ENCODE data around the gene CNPY1. TPM values are rescaled to one million over a fixed set of nuclear protein-coding genes. Genes with fewer than 3 reads are reported as not detected.

Gene CNPY1
- total RNA-seq, 1 donor from 2014 or later = not detected

DNA sequence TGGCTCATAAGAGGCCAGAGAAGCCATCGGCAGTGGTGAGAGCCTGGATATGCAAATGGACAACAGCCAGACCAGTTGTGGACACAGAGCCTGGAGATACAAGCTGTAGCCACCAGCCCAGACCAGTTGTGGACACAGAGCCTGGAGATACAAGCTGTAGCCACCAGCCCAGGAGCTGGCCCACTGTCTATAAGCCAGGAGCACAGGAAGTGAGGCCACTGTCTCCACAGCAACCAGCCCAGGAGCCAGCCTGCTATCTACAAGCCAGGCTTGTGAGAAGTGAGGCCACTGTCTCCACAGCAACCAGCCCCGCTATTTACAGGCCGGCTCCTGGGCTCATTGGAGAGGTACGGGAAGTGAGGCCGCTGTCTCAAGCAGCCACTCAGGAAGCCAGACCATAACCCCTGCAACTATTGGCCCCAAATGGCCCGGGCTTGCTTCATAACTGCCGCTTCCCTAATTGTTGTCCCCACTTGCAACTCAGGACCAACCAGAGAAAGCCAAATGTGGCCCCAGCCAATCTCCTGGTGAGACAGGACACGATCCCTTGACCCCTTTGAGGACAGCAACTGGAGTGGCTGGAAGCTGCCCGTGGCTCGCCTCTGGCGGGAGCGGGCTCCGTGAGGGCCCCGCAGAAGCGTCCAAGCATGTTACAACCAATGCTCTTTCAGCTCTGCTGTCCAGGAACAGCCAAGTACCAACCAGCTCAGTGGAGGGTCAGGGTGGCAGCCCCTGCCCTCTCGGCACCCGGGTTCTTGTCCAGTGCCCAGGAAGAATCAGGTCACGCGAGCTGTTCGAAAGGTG is 44.1 kb upstream of the CNPY1 start:
- H3K4me1 Mint-ChIP-seq (ENCODE audit: unreplicated experiment) = no peaks in the 10 kb centered on the region
- no peaks in the 10 kb centered on the region for H3K9me3 Mint-ChIP-seq
- H3K27ac Mint-ChIP-seq = no peak overlapping the region
- TF ChIP-seq, protein P1, sequence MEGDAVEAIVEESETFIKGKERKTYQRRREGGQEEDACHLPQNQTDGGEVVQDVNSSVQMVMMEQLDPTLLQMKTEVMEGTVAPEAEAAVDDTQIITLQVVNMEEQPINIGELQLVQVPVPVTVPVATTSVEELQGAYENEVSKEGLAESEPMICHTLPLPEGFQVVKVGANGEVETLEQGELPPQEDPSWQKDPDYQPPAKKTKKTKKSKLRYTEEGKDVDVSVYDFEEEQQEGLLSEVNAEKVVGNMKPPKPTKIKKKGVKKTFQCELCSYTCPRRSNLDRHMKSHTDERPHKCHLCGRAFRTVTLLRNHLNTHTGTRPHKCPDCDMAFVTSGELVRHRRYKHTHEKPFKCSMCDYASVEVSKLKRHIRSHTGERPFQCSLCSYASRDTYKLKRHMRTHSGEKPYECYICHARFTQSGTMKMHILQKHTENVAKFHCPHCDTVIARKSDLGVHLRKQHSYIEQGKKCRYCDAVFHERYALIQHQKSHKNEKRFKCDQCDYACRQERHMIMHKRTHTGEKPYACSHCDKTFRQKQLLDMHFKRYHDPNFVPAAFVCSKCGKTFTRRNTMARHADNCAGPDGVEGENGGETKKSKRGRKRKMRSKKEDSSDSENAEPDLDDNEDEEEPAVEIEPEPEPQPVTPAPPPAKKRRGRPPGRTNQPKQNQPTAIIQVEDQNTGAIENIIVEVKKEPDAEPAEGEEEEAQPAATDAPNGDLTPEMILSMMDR (conservative IDR thresholded peaks at IDR 0.05) = no peak
- H3K36me3 Mint-ChIP-seq = no peaks in the 10 kb centered on the region
- no peak for DNase-seq (ENCODE audit: extremely low spot score, unreplicated experiment)
- H3K27me3 Mint-ChIP-seq = peaks cover 13% of the 10 kb centered on the region
- no peak overlapping the region for H3K4me3 Mint-ChIP-seq

- DNase-seq (ENCODE audit: extremely low spot score, unreplicated experiment) = no peak
- Mint-ChIP-seq H3K36me3 (no peaks in the 10 kb centered on the region), H3K27ac (no peak overlapping the region)
Measured at GRCh38 chr7:155589001-155589980, 42.9 kb upstream of the CNPY1 start.

GRCh38 chr7:155588468-155588998 is 42.2 kb upstream of the CNPY1 start:
- no peak for DNase-seq (ENCODE audit: extremely low spot score, unreplicated experiment)
- Mint-ChIP-seq H3K4me3 (no peak overlapping the region), H3K27ac (no peak overlapping the region), H3K27me3 (peaks cover 23% of the 10 kb centered on the region), H3K36me3 (no peaks in the 10 kb centered on the region), H3K9me3 (no peaks in the 10 kb centered on the region), H3K4me1 (ENCODE audit: unreplicated experiment) (no peaks in the 10 kb centered on the region)
- TF ChIP-seq, protein P1 (conservative IDR thresholded peaks at IDR 0.05) = no peak

More at GRCh38 chr7:155589001-155589980, 42.9 kb upstream of the CNPY1 start:
- H3K27me3 Mint-ChIP-seq = peaks cover 20% of the 10 kb centered on the region
- no peak overlapping the region for H3K4me3 Mint-ChIP-seq
- no peaks in the 10 kb centered on the region for H3K9me3 Mint-ChIP-seq
- TF ChIP-seq, protein P1 (conservative IDR thresholded peaks at IDR 0.05) = no peak
- H3K4me1 Mint-ChIP-seq (ENCODE audit: unreplicated experiment) = no peaks in the 10 kb centered on the region

DNA sequence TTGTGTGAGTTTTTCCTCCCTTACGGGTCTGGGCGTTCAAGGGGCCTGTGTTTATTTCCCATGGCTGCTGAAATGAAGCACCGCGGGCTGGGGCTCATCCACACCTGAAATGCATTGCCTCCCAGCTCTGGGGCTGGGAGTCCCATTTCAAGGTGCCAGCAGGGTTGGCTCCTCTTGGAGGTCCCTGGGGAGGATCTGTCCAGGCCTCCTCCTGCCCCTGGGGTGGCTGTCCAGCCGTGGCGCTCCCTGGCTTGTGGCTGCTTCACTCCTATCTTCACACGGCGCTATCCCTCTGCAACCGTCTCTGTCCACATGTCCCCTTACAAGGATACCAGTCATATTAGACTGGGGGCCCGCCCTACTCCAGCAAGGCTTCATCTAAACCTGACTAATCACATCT is 41.1 kb upstream of the CNPY1 start:
- TF ChIP-seq, protein P1 (conservative IDR thresholded peaks at IDR 0.05) = no peak
- H3K4me3 Mint-ChIP-seq = no peak overlapping the region
- no peaks in the 10 kb centered on the region for H3K9me3 Mint-ChIP-seq
- no peak overlapping the region for H3K27ac Mint-ChIP-seq
- no peaks in the 10 kb centered on the region for H3K4me1 Mint-ChIP-seq (ENCODE audit: unreplicated experiment)
- H3K36me3 Mint-ChIP-seq = no peaks in the 10 kb centered on the region
- peaks cover 31% of the 10 kb centered on the region for H3K27me3 Mint-ChIP-seq
- no peak for DNase-seq (ENCODE audit: extremely low spot score, unreplicated experiment)

GRCh38 chr7:155586843-155587440 is 40.6 kb upstream of the CNPY1 start:
- H3K27me3 Mint-ChIP-seq = peaks cover 34% of the 10 kb centered on the region
- no peak for DNase-seq (ENCODE audit: extremely low spot score, unreplicated experiment)
- H3K4me3 Mint-ChIP-seq = no peak overlapping the region
- no peaks in the 10 kb centered on the region for H3K36me3 Mint-ChIP-seq
- TF ChIP-seq, protein P1 (conservative IDR thresholded peaks at IDR 0.05) = no peak
- no peaks in the 10 kb centered on the region for H3K4me1 Mint-ChIP-seq (ENCODE audit: unreplicated experiment)
- H3K27ac Mint-ChIP-seq = no peak overlapping the region
- no peaks in the 10 kb centered on the region for H3K9me3 Mint-ChIP-seq
